Smooth muscle cell (in vitro differentiated cells): ENCODE results near the gene SLC16A11. TPM values are rescaled to one million over a fixed set of nuclear protein-coding genes. Genes with fewer than 3 reads are reported as not detected.

ENCODE experiments used
- DNase-seq: peaks from one replicate; lab custom pipeline; 2025; ENCODE audit not compliant: unreplicated experiment; lab: John Stamatoyannopoulos, UW
- H2AFZ ChIP-seq: fragments of 200-600 bp; sonication (generic); 2 replicates; pipeline ENCODE4 v1.6.0; 2016; ENCODE audit warnings: antibody characterized with exemption, low read depth, mild to moderate bottlenecking
- H3F3A ChIP-seq: fragments of 200-600 bp; sonication (generic); 2 replicates; pipeline ENCODE4 v1.6.0; 2017; ENCODE audit warnings: antibody characterized with exemption, low read depth
- H3K27ac ChIP-seq: fragments of 200-600 bp; sonication (generic); 2 replicates; pipeline ENCODE4 v1.5.1; 2016; ENCODE audit warnings: low read depth, mild to moderate bottlenecking
- H3K27me3 ChIP-seq: fragments of 200-600 bp; sonication (generic); 2 replicates; pipeline ENCODE4 v1.6.1; 2016; ENCODE audit warnings: low read depth, mild to moderate bottlenecking
- H3K36me3 ChIP-seq: fragments of 200-600 bp; sonication (generic); 2 replicates; pipeline ENCODE4 v1.5.1; 2016; ENCODE audit warnings: low read depth
- H3K4me1 ChIP-seq: fragments of 200-600 bp; sonication (generic); 2 replicates; pipeline ENCODE4 v1.5.1; 2016; ENCODE audit warnings: low read depth
- H3K4me2 ChIP-seq: fragments of 200-600 bp; sonication (generic); 2 replicates; pipeline ENCODE4 v1.6.0; 2016; ENCODE audit warnings: mild to moderate bottlenecking
- H3K4me3 ChIP-seq: fragments of 200-600 bp; sonication (generic); 2 replicates; pipeline ENCODE4 v1.5.1; 2016; ENCODE audit warnings: mild to moderate bottlenecking
- H3K79me2 ChIP-seq: fragments of 200-600 bp; sonication (generic); 2 replicates; pipeline ENCODE4 v1.6.0; 2016; ENCODE audit warnings: low read depth, mild to moderate bottlenecking
- H3K9ac ChIP-seq: fragments of 200-600 bp; sonication (generic); 2 replicates; pipeline ENCODE4 v1.6.0; 2016; ENCODE audit warnings: low read depth
- H3K9me3 ChIP-seq: fragments of 200-600 bp; sonication (generic); replicated peaks from 2 replicates; pipeline ENCODE4 v1.5.1; 2016; ENCODE audit warnings: low read depth
- H4K20me1 ChIP-seq: fragments of 200-600 bp; sonication (generic); 2 replicates; pipeline ENCODE4 v1.6.0; 2016; ENCODE audit warnings: low read depth
- CTCF ChIP-seq: fragments of 200-600 bp; sonication (generic); IDR thresholded peaks from 2 replicates; pipeline ENCODE4 v1.5.1; 2017; ENCODE audit warnings: borderline replicate concordance, mild to moderate bottlenecking, antibody characterized with exemption; ENCODE audit not compliant: insufficient read depth, poor library complexity, severe bottlenecking
- WGBS: methylation state at CpG from one replicate; pipeline ENCODE4 v1.1.7; 2016; ENCODE audit warnings: low lambda C conversion rate; 5-methylcytosine and 5-hydroxymethylcytosine counted together
- polyA plus RNA-seq: library from polyadenylated mRNA; unstranded; fragments of >200 nt; fragmentation: Nextera tagmentation; extraction: Ambion mirVana; gene quantifications from 2 replicates; pipeline ENCODE4 v1.2.1, GENCODE V29; 2016
- total RNA-seq: library from RNA; depleted of rRNA; stranded (reverse); fragments of >200 nt; gene quantifications from 2 replicates; pipeline ENCODE4 v1.2.3, GENCODE V29; 2014

SLC16A11 gene
- total and polyA plus RNA-seq, 2 experiments from 2014 or later, result 0.36 to 0.80 TPM

GRCh38 chr17:7083592-7083991 lies 39.7 kb upstream of the SLC16A11 start:
- H3K27ac ChIP-seq, result no peak overlapping the region
- 47% methylated on average over 4 of the region's 4 CpGs for WGBS
- no peak overlapping the region for H2AFZ ChIP-seq
- no peak for DNase-seq
- no peaks in the 10 kb centered on the region for H4K20me1 ChIP-seq
- H3K9ac ChIP-seq, result no peak overlapping the region
- H3K4me3 ChIP-seq, result no peak overlapping the region
- no peak overlapping the region for H3K4me2 ChIP-seq
- no peaks in the 10 kb centered on the region for H3K4me1 ChIP-seq
- H3K36me3 ChIP-seq, result no peaks in the 10 kb centered on the region
- H3K27me3 ChIP-seq, result no peaks in the 10 kb centered on the region
- TF ChIP-seq CTCF, result no peak
- no peaks in the 10 kb centered on the region for H3K79me2 ChIP-seq
- no peaks in the 10 kb centered on the region for H3F3A ChIP-seq
- H3K9me3 ChIP-seq, result no peaks in the 10 kb centered on the region

GRCh38 chr17:7081341-7082062 lies 37.6 kb upstream of the SLC16A11 start:
- no peaks in the 10 kb centered on the region for H4K20me1 ChIP-seq
- no peak overlapping the region for H3K4me3 ChIP-seq
- H3K27ac ChIP-seq, result no peak overlapping the region
- DNase-seq, result no peak
- H3K36me3 ChIP-seq, result no peaks in the 10 kb centered on the region
- no peaks in the 10 kb centered on the region for H3F3A ChIP-seq
- no peaks in the 10 kb centered on the region for H3K9me3 ChIP-seq
- no peaks in the 10 kb centered on the region for H3K79me2 ChIP-seq
- H3K27me3 ChIP-seq, result no peaks in the 10 kb centered on the region
- TF ChIP-seq CTCF, result no peak
- WGBS, result 93% methylated on average over 16 of the region's 16 CpGs
- H3K4me1 ChIP-seq, result no peaks in the 10 kb centered on the region
- H3K9ac ChIP-seq, result no peak overlapping the region
- H2AFZ ChIP-seq, result no peak overlapping the region
- H3K4me2 ChIP-seq, result no peak overlapping the region

GRCh38 chr17:7080456-7081041 lies 36.7 kb upstream of the SLC16A11 start:
- 91% methylated on average over 10 of the region's 10 CpGs for WGBS
- no peak overlapping the region for H3K4me2 ChIP-seq

More at GRCh38 chr17:7080456-7081041, 36.7 kb upstream of the SLC16A11 start:
- no peaks in the 10 kb centered on the region for H3K36me3 ChIP-seq
- no peaks in the 10 kb centered on the region for H3K9me3 ChIP-seq
- no peak overlapping the region for H3K4me3 ChIP-seq
- H3K27me3 ChIP-seq, result no peaks in the 10 kb centered on the region
- no peak overlapping the region for H3K27ac ChIP-seq
- H3F3A ChIP-seq, result no peaks in the 10 kb centered on the region
- H3K9ac ChIP-seq, result no peak overlapping the region
- no peak for DNase-seq
- H3K4me1 ChIP-seq, result no peaks in the 10 kb centered on the region
- TF ChIP-seq CTCF, result no peak
- no peaks in the 10 kb centered on the region for H4K20me1 ChIP-seq
- no peak overlapping the region for H2AFZ ChIP-seq
- H3K79me2 ChIP-seq, result no peaks in the 10 kb centered on the region
